GM23338 (cell line): ENCODE results near the gene DDR2.

ENCODE experiments used
- CREB1 ChIP-seq: fragments of 250-450 bp; sonication (Bioruptor Pico); IDR thresholded peaks from 2 replicates; pipeline ENCODE4 v1.5.0; 2020; ENCODE audit warnings: low read depth, mild to moderate bottlenecking, moderate library complexity
- CTCF ChIP-seq, 2 experiments: fragments of 200-600 bp in 1 of 2; sonication (generic) in 1 of 2; conservative IDR thresholded peaks; 2 replicates each; pipeline versions ENCODE4 v1.5.1 to v1.6.1; 2016 to 2017; ENCODE audit warnings: antibody characterized with exemption in 2 of 2, low read depth in 2 of 2, mild to moderate bottlenecking in 2 of 2, moderate library complexity in 1 of 2
- EZH2 ChIP-seq: fragments of 200-600 bp; sonication (generic); IDR thresholded peaks from one replicate; pipeline ENCODE4 v1.8.0; 2017; ENCODE audit warnings: antibody characterized with exemption, mild to moderate bottlenecking, low read depth; ENCODE audit not compliant: unreplicated experiment
- EZH2phosphoT487 ChIP-seq: fragments of 200-600 bp; sonication (generic); IDR thresholded peaks from one replicate; pipeline ENCODE4 v1.8.1; 2018; ENCODE audit warnings: antibody characterized with exemption; ENCODE audit not compliant: unreplicated experiment
- JUNB ChIP-seq: IDR thresholded peaks from one replicate; pipeline ENCODE4 v1.6.1; 2016; ENCODE audit warnings: antibody characterized with exemption; ENCODE audit not compliant: unreplicated experiment
- NANOG ChIP-seq: IDR thresholded peaks from 2 replicates; pipeline ENCODE4 v1.6.1; 2016; ENCODE audit warnings: antibody characterized with exemption, borderline replicate concordance
- POLR2AphosphoS5 ChIP-seq: IDR thresholded peaks from 2 replicates; pipeline ENCODE4 v1.6.1; 2016; ENCODE audit warnings: antibody characterized with exemption, low read depth
- REST ChIP-seq: IDR thresholded peaks from one replicate; pipeline ENCODE4 v1.6.1; 2018; ENCODE audit warnings: antibody characterized with exemption; ENCODE audit not compliant: unreplicated experiment
- STAT1 ChIP-seq: IDR thresholded peaks from one replicate; pipeline ENCODE4 v1.6.1; 2016; ENCODE audit warnings: antibody characterized with exemption; ENCODE audit not compliant: unreplicated experiment
- ZNF114 ChIP-seq: fragments of 250-450 bp; sonication (Bioruptor Pico); IDR thresholded peaks from 2 replicates; pipeline ENCODE4 v1.5.0; 2020; ENCODE audit warnings: mild to moderate bottlenecking, moderate library complexity
- ZNF331 ChIP-seq: fragments of 250-450 bp; sonication (Bioruptor Pico); IDR thresholded peaks from 2 replicates; pipeline ENCODE4 v1.5.0; 2020; ENCODE audit warnings: low read depth, mild to moderate bottlenecking, moderate library complexity
- ZNF462 ChIP-seq: fragments of 250-450 bp; sonication (Bioruptor Pico); IDR thresholded peaks from 2 replicates; pipeline ENCODE4 v1.5.0; 2020; ENCODE audit warnings: mild to moderate bottlenecking, moderate library complexity
- TF ChIP-seq, protein P1 (sequence below): IDR thresholded peaks from 2 replicates; pipeline ENCODE4 v1.6.1; 2016; ENCODE audit warnings: antibody characterized with exemption

- TF ChIP-seq POLR2AphosphoS5, result no peak
- TF ChIP-seq CTCF (conservative IDR thresholded peaks at IDR 0.05; ENCODE audit: low read depth in 2 of 2), result no peak
- no peak for TF ChIP-seq EZH2phosphoT487
- no peak for TF ChIP-seq EZH2
- no peak for TF ChIP-seq ZNF114 (CRISPR knock-in tag)
- TF ChIP-seq, protein P1, sequence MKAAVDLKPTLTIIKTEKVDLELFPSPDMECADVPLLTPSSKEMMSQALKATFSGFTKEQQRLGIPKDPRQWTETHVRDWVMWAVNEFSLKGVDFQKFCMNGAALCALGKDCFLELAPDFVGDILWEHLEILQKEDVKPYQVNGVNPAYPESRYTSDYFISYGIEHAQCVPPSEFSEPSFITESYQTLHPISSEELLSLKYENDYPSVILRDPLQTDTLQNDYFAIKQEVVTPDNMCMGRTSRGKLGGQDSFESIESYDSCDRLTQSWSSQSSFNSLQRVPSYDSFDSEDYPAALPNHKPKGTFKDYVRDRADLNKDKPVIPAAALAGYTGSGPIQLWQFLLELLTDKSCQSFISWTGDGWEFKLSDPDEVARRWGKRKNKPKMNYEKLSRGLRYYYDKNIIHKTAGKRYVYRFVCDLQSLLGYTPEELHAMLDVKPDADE, result no peak
- no peak for TF ChIP-seq CREB1
- no peak for TF ChIP-seq JUNB
- no peak for TF ChIP-seq NANOG
- TF ChIP-seq REST, result no peak
- TF ChIP-seq ZNF331 (CRISPR knock-in tag), result no peak
- TF ChIP-seq STAT1, result no peak
- TF ChIP-seq ZNF462, result no peak
These were observed 78.1 kb downstream of the DDR2 start for GRCh38 chr1:162710345-162710744.
